PC-3 (cell line): ENCODE measurements around the gene DCLRE1B.

Experiments
- CTCF ChIP-seq: fragments of 300-600 bp; sonication (generic); conservative IDR thresholded peaks from 2 replicates; pipeline ENCODE4 v1.5.1; 2017; ENCODE audit warnings: antibody characterized with exemption, low read depth, mild to moderate bottlenecking, low read length
- EZH2 ChIP-seq: fragments of 300-600 bp; sonication (generic); IDR thresholded peaks from one replicate; pipeline ENCODE4 v1.6.1; 2017; ENCODE audit warnings: antibody characterized with exemption, mild to moderate bottlenecking, low read length; ENCODE audit not compliant: unreplicated experiment
- EZH2phosphoT487 ChIP-seq: fragments of 300-600 bp; sonication (generic); IDR thresholded peaks from 2 replicates; pipeline ENCODE4 v1.6.1; 2018; ENCODE audit warnings: mild to moderate bottlenecking, antibody characterized with exemption, low read length, borderline replicate concordance

DNA sequence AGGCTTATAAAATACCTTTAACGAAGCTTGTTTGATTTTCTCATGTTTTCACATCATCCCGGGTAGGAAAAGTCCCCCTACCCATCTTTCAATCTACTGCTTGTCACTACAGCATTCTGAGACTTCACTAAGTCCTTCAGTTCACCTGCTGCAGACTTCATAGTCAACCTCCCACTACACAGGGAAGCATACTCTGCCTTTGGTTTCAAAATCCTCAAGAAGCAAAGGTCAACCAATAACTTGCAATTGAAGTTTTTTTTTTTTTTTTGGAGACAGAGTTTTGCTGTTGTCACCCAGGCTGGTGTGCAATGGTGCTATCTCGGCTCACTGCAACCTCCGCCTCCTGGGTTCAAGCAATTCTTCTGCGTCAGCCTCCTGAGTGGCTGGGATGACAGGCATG lies 28.9 kb upstream of the DCLRE1B start:
- TF ChIP-seq CTCF (no peak), EZH2phosphoT487 (no peak), EZH2 (no peak)
